Fibroblast of skin of right quadriceps (primary cell): Measurements from ENCODE around the gene DAB1.
"Not testable (repeated sequence)": the region's sequence is repeated elsewhere in the genome, so short reads cannot be mapped to it uniquely, and the experiment has no call there.

Experiments
- DNase-seq: peaks from one replicate; pipeline ENCODE4 v3.0.0-alpha.2; 2013

The DAB1 gene

GRCh38 chr1:57111175-57111574 is 312.7 kb downstream of the DAB1 start:
- DNase-seq: no peak

- DNase-seq: no peak
Observed at GRCh38 chr1:57109883-57110282, 314.0 kb downstream of the DAB1 start.

- DNase-seq: no peak
Observed at GRCh38 chr1:57109247-57109646, 314.6 kb downstream of the DAB1 start.

- DNase-seq: no peak
Observed at GRCh38 chr1:57106296-57106695, 317.6 kb downstream of the DAB1 start.

GRCh38 chr1:57102561-57103326 is 321.1 kb downstream of the DAB1 start:
- DNase-seq: no peak

GRCh38 chr1:57101209-57101608 is 322.7 kb downstream of the DAB1 start:
- DNase-seq: peak; percentile 48

- no peak for DNase-seq
Observed at GRCh38 chr1:57094749-57095148, 329.1 kb downstream of the DAB1 start.

GRCh38 chr1:57093122-57093521 is 330.7 kb downstream of the DAB1 start:
- DNase-seq: no peak

- no peak for DNase-seq
Observed at GRCh38 chr1:57091642-57092041, 332.2 kb downstream of the DAB1 start.

GRCh38 chr1:57089855-57090254 is 334.0 kb downstream of the DAB1 start:
- peak; percentile 10 for DNase-seq

- DNase-seq: no peak
Observed at GRCh38 chr1:57089221-57089620, 334.6 kb downstream of the DAB1 start.

GRCh38 chr1:57088653-57089052 is 335.2 kb downstream of the DAB1 start:
- no peak for DNase-seq

GRCh38 chr1:57087660-57088059 is 336.2 kb downstream of the DAB1 start:
- DNase-seq: not testable (repeated sequence)

- no peak for DNase-seq
Observed at GRCh38 chr1:57086154-57086553, 337.7 kb downstream of the DAB1 start.

GRCh38 chr1:57084701-57085100 is 339.2 kb downstream of the DAB1 start:
- no peak for DNase-seq

- no peak for DNase-seq
Observed at GRCh38 chr1:57082711-57083439, 341.0 kb downstream of the DAB1 start.

- no peak for DNase-seq
Observed at GRCh38 chr1:57079454-57080157, 344.3 kb downstream of the DAB1 start.

- DNase-seq: no peak
Observed at GRCh38 chr1:57072401-57073110, 351.3 kb downstream of the DAB1 start.

- peak; percentile 23 for DNase-seq
Observed at GRCh38 chr1:57067863-57068262, 356.0 kb downstream of the DAB1 start.

GRCh38 chr1:57066980-57067610 is 356.8 kb downstream of the DAB1 start:
- no peak for DNase-seq

- DNase-seq: no peak
Observed at GRCh38 chr1:57065442-57065841, 358.4 kb downstream of the DAB1 start.

- no peak for DNase-seq
Observed at GRCh38 chr1:57064379-57065140, 359.3 kb downstream of the DAB1 start.
